Neural progenitor cell (in vitro differentiated cells): ENCODE measurements around the gene RAD51B. TPM values are rescaled to one million over a fixed set of nuclear protein-coding genes. Genes with fewer than 3 reads are reported as not detected.
A peak's percentile ranks its signal among the peaks of the same experiment; 100 is the strongest.

ENCODE experiments used
- DNase-seq: peaks from one replicate; pipeline ENCODE4 v3.0.0-alpha.2; 2016; ENCODE audit warnings: low spot score
- H2AFZ ChIP-seq: fragments of 200-600 bp; sonication (generic); replicated peaks from 2 replicates; pipeline ENCODE4 v1.6.1; 2016; ENCODE audit warnings: antibody characterized with exemption
- H3F3A ChIP-seq: fragments of 200-600 bp; sonication (generic); 2 replicates; pipeline ENCODE4 v1.6.1; 2016; ENCODE audit warnings: antibody characterized with exemption, low read depth
- H3K27ac ChIP-seq: fragments of 200-600 bp; sonication (generic); 2 replicates; pipeline ENCODE4 v1.5.1; 2016; ENCODE audit warnings: mild to moderate bottlenecking
- H3K27me3 ChIP-seq: fragments of 200-600 bp; sonication (generic); 2 replicates; pipeline ENCODE4 v1.6.1; 2016; ENCODE audit warnings: mild to moderate bottlenecking, moderate library complexity
- H3K36me3 ChIP-seq: fragments of 200-600 bp; sonication (generic); 2 replicates; pipeline ENCODE4 v1.5.1; 2016
- H3K4me1 ChIP-seq: fragments of 200-600 bp; sonication (generic); 2 replicates; pipeline ENCODE4 v1.6.1; 2016; ENCODE audit warnings: mixed run types
- H3K4me2 ChIP-seq: fragments of 200-600 bp; sonication (generic); 2 replicates; pipeline ENCODE4 v1.6.1; 2016
- H3K4me3 ChIP-seq: fragments of 200-600 bp; sonication (generic); 2 replicates; pipeline ENCODE4 v1.5.1; 2016
- H3K79me2 ChIP-seq: fragments of 200-600 bp; sonication (generic); 2 replicates; pipeline ENCODE4 v1.6.1; 2016; ENCODE audit warnings: low read depth
- H3K9ac ChIP-seq: fragments of 200-600 bp; sonication (generic); 2 replicates; pipeline ENCODE4 v1.6.1; 2016
- H3K9me3 ChIP-seq: fragments of 200-600 bp; sonication (generic); 2 replicates; pipeline ENCODE4 v1.5.1; 2016; ENCODE audit warnings: low read depth
- H4K20me1 ChIP-seq: fragments of 200-600 bp; sonication (generic); 2 replicates; pipeline ENCODE4 v1.6.1; 2016; ENCODE audit warnings: low read depth
- H3K27ac Mint-ChIP-seq: 3 replicates; pipeline ENCODE4 v1.8.0; 2021; ENCODE audit warnings: mixed read lengths
- H3K27me3 Mint-ChIP-seq: 2 replicates; pipeline ENCODE4 v1.8.0; 2022; ENCODE audit warnings: low read depth, mild to moderate bottlenecking, inconsistent platforms, moderate library complexity, mixed read lengths; ENCODE audit not compliant: insufficient read depth
- H3K36me3 Mint-ChIP-seq: 3 replicates; pipeline ENCODE4 v1.8.0; 2021; ENCODE audit warnings: mixed read lengths
- H3K4me1 Mint-ChIP-seq: 3 replicates; pipeline ENCODE4 v1.8.0; 2021; ENCODE audit warnings: mixed read lengths
- H3K4me3 Mint-ChIP-seq: 3 replicates; pipeline ENCODE4 v1.8.0; 2021; ENCODE audit warnings: mild to moderate bottlenecking, moderate library complexity, mixed read lengths
- H3K9me3 Mint-ChIP-seq: 3 replicates; pipeline ENCODE4 v1.8.0; 2020; ENCODE audit warnings: mixed read lengths
- EZH2 ChIP-seq: fragments of 200-600 bp; sonication (generic); IDR thresholded peaks from 2 replicates; pipeline ENCODE4 v1.6.1; 2017; ENCODE audit warnings: antibody characterized with exemption, mild to moderate bottlenecking, moderate library complexity
- EZH2phosphoT487 ChIP-seq: fragments of 200-600 bp; sonication (generic); IDR thresholded peaks from 2 replicates; pipeline ENCODE4 v1.6.1; 2017; ENCODE audit warnings: antibody characterized with exemption
- total RNA-seq: library from RNA; depleted of rRNA; stranded (reverse); fragments of >200 nt; gene quantifications from 2 replicates; pipeline ENCODE4 v1.2.3, GENCODE V29; 2015; ENCODE audit warnings: low replicate concordance
- TF ChIP-seq, protein P1 (sequence below): fragments of 200-600 bp; sonication (generic); IDR thresholded peaks from 2 replicates; pipeline ENCODE4 v1.5.1; 2017; ENCODE audit warnings: antibody characterized with exemption, mild to moderate bottlenecking

The RAD51B gene
- total RNA-seq, 1 donor from 2014 or later, result 50.5 TPM

DNA sequence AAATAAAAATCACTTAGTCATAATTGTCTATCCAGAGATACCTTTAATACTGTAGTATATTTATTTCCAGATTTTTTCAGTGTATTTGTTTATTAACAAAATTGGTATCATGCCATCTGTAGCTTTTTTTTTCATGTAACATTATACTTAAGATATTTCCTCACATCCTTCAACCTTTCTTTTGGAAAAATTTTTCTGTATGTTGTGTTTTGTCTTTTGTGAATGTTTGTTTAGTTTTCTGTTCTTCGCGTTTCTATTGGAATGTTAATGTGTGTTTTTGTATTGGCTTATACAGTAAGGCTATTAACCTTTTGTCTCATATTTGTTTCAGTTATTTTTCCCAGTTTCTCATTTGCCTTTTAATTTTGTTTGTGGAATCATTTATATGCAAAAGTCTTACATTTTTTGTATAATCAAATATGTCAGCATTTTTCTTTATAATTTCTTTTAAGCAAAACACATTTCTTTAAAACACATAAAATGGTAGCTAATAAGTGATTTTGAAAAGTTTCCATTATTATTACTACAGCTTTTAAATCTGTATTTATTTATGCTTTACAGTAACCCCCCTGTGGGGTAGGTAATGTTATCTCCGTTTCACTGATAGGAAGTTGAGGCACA, 433.7 kb downstream of the RAD51B start:
- Histone ChIP-seq H3K4me2 (no peak overlapping the region), H3K4me3 (no peak overlapping the region), H3K9ac (no peak overlapping the region), H3K27ac (no peak overlapping the region), H3F3A (peaks cover 25% of the 10 kb centered on the region), H3K9me3 (no peaks in the 10 kb centered on the region), H3K79me2 (no peaks in the 10 kb centered on the region), H3K27me3 (no peaks in the 10 kb centered on the region), H4K20me1 (no peaks in the 10 kb centered on the region), H3K36me3 (no peaks in the 10 kb centered on the region), H3K4me1 (peaks cover 77% of the 10 kb centered on the region), H2AFZ (no peak overlapping the region)
- no peak for TF ChIP-seq EZH2
- TF ChIP-seq EZH2phosphoT487, result no peak
- TF ChIP-seq, protein P1, sequence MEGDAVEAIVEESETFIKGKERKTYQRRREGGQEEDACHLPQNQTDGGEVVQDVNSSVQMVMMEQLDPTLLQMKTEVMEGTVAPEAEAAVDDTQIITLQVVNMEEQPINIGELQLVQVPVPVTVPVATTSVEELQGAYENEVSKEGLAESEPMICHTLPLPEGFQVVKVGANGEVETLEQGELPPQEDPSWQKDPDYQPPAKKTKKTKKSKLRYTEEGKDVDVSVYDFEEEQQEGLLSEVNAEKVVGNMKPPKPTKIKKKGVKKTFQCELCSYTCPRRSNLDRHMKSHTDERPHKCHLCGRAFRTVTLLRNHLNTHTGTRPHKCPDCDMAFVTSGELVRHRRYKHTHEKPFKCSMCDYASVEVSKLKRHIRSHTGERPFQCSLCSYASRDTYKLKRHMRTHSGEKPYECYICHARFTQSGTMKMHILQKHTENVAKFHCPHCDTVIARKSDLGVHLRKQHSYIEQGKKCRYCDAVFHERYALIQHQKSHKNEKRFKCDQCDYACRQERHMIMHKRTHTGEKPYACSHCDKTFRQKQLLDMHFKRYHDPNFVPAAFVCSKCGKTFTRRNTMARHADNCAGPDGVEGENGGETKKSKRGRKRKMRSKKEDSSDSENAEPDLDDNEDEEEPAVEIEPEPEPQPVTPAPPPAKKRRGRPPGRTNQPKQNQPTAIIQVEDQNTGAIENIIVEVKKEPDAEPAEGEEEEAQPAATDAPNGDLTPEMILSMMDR, result no peak
- Mint-ChIP-seq H3K27ac (no peak overlapping the region), H3K36me3 (no peaks in the 10 kb centered on the region), H3K27me3 (no peaks in the 10 kb centered on the region), H3K4me3 (no peak overlapping the region), H3K9me3 (no peaks in the 10 kb centered on the region), H3K4me1 (peaks cover 69% of the 10 kb centered on the region)
- no peak for DNase-seq

DNA sequence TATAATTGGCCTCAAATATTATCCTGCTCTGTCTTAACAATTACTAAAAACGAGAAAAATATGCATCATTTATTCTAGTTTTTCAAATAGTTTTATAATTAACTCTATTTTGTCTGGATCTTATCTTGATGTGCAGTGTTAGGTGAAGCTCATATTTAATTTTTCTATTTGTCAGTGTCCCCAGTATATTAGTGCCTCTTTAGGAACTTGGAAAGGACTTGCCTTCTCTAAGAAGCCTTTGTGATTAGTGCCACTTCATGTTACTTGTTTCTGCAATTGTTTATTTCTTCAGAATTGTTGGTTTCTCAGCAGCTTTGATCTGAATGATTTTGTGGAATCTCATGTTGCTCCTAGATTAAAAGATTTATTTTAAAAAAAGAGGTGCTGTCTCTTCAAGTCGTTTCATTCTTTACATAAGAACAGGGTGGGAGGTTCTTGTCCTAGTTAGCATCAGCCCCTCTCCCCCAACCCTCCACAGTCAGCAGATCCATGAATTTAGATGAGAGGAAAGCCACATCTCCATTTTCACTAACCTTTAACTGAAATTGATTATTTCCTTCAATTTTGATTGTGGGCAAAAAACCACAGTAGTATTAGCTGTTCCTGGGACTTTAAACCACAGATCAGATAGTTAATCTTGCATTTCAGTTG, 434.4 kb downstream of the RAD51B start:
- no peak for DNase-seq
- H3K4me3 ChIP-seq, result no peak overlapping the region
- H3K27me3 ChIP-seq, result no peaks in the 10 kb centered on the region
- H3K9ac ChIP-seq, result no peak overlapping the region
- peak overlapping the region; percentile 76 for H3K27ac Mint-ChIP-seq
- H3K36me3 Mint-ChIP-seq, result no peaks in the 10 kb centered on the region
- H3K79me2 ChIP-seq, result no peaks in the 10 kb centered on the region
- H3K4me1 Mint-ChIP-seq, result peaks cover 68% of the 10 kb centered on the region
- H3K36me3 ChIP-seq, result no peaks in the 10 kb centered on the region
- H3K4me2 ChIP-seq, result peak overlapping the region; percentile 25
- H2AFZ ChIP-seq, result no peak overlapping the region
- H3K27ac ChIP-seq, result no peak overlapping the region
- H3K27me3 Mint-ChIP-seq, result no peaks in the 10 kb centered on the region
- no peaks in the 10 kb centered on the region for H4K20me1 ChIP-seq
- H3F3A ChIP-seq, result peaks cover 21% of the 10 kb centered on the region
- no peak overlapping the region for H3K4me3 Mint-ChIP-seq
- H3K9me3 Mint-ChIP-seq, result no peaks in the 10 kb centered on the region
- TF ChIP-seq, protein P1, result no peak
- TF ChIP-seq EZH2 (no peak), EZH2phosphoT487 (no peak)
- H3K4me1 ChIP-seq, result peaks cover 77% of the 10 kb centered on the region
- H3K9me3 ChIP-seq, result no peaks in the 10 kb centered on the region

- H3K27ac Mint-ChIP-seq, result peak overlapping the region; percentile 12
- no peak overlapping the region for H3K9ac ChIP-seq
- H3K4me3 ChIP-seq, result no peak overlapping the region
- H3K79me2 ChIP-seq, result no peaks in the 10 kb centered on the region
- no peaks in the 10 kb centered on the region for H3K9me3 ChIP-seq
- peaks cover 65% of the 10 kb centered on the region for H3K4me1 Mint-ChIP-seq
- no peaks in the 10 kb centered on the region for H4K20me1 ChIP-seq
- H2AFZ ChIP-seq, result no peak overlapping the region
- H3K4me1 ChIP-seq, result peaks cover 73% of the 10 kb centered on the region
- H3K9me3 Mint-ChIP-seq, result no peaks in the 10 kb centered on the region
- no peaks in the 10 kb centered on the region for H3K36me3 Mint-ChIP-seq
- TF ChIP-seq, protein P1, result no peak
- no peak for TF ChIP-seq EZH2
- no peak for TF ChIP-seq EZH2phosphoT487
- peaks cover 21% of the 10 kb centered on the region for H3F3A ChIP-seq
- H3K27ac ChIP-seq, result no peak overlapping the region
- no peak overlapping the region for H3K4me3 Mint-ChIP-seq
- no peaks in the 10 kb centered on the region for H3K36me3 ChIP-seq
- no peak for DNase-seq
- no peaks in the 10 kb centered on the region for H3K27me3 ChIP-seq
- H3K4me2 ChIP-seq, result no peak overlapping the region
- H3K27me3 Mint-ChIP-seq, result no peaks in the 10 kb centered on the region
Observed at GRCh38 chr14:68254669-68255527, 435.3 kb downstream of the RAD51B start.
